ENCODE results near the gene HBD.

Gene HBD

DNA sequence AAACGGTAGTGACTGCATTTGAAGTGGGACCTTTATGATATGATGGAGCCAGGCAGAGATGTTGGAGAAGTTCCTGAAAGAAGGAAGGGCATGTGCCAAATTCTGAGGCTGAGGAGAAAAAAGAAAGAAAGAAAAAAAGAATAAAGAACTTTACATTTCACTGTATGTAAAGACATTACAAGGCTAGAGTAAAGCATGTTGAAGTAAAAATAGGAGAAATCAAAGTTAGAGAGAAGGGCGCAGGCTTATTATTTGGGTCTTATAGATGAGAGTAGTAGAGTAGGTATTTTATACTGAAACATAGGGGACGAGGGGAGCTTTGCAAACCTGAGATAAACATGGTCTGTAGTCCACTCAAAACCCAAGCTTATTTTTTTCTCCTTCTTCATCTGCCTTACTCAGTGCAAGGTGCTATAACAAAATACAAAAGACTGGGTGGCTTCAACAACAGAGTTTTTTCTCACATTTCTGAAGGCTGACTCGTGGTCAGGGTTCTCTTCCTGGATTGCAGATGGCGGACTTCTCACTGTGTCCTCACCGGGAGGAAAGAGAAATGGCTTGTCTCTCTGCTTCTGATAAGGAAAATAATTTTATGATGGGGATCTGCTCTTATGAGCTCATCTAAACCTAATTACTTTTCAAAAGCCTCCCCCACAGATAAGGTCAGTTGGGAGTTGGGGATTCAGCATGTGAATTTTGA lies 12.6 kb upstream of the HBD start:
- Histone ChIP-seq H3K4me2 (ENCODE audit: low read depth, low read length) (no peak overlapping the region), H4K20me1 (ENCODE audit: insufficient read depth, low read length) (no peaks in the 10 kb centered on the region), H3K9ac (ENCODE audit: low read length) (no peak overlapping the region), H3K4me1 (ENCODE audit: low read length) (peaks cover 14% of the 10 kb centered on the region), H3F3A (ENCODE audit: insufficient read depth, low read length) (no peaks in the 10 kb centered on the region), H3K9me2 (replicated peaks; ENCODE audit: insufficient read depth, low read length) (no peaks in the 10 kb centered on the region), H3K27ac (ENCODE audit: low read length) (no peak overlapping the region), H3K79me2 (ENCODE audit: low read length) (no peaks in the 10 kb centered on the region), H2AFZ (ENCODE audit: low read length) (no peak overlapping the region), H3K9me3 (replicated peaks; ENCODE audit: insufficient read depth, low read length) (no peaks in the 10 kb centered on the region), H3K4me3 (ENCODE audit: low read length) (no peak overlapping the region), H3K36me3 (replicated peaks; ENCODE audit: insufficient read depth, low read length) (no peaks in the 10 kb centered on the region), H3K27me3 (replicated peaks; ENCODE audit: insufficient read depth, low read length) (no peaks in the 10 kb centered on the region)
- TF ChIP-seq, protein P1, sequence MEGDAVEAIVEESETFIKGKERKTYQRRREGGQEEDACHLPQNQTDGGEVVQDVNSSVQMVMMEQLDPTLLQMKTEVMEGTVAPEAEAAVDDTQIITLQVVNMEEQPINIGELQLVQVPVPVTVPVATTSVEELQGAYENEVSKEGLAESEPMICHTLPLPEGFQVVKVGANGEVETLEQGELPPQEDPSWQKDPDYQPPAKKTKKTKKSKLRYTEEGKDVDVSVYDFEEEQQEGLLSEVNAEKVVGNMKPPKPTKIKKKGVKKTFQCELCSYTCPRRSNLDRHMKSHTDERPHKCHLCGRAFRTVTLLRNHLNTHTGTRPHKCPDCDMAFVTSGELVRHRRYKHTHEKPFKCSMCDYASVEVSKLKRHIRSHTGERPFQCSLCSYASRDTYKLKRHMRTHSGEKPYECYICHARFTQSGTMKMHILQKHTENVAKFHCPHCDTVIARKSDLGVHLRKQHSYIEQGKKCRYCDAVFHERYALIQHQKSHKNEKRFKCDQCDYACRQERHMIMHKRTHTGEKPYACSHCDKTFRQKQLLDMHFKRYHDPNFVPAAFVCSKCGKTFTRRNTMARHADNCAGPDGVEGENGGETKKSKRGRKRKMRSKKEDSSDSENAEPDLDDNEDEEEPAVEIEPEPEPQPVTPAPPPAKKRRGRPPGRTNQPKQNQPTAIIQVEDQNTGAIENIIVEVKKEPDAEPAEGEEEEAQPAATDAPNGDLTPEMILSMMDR (IDR thresholded peaks at IDR 0.05; ENCODE audit: low read length), result no peak
- TF ChIP-seq EZH2phosphoT487 (IDR thresholded peaks at IDR 0.05; ENCODE audit: low read length) (no peak), EZH2 (optimal IDR thresholded peaks at IDR 0.05; ENCODE audit: low read depth, low read length) (no peak)
- no peak for DNase-seq

DNA sequence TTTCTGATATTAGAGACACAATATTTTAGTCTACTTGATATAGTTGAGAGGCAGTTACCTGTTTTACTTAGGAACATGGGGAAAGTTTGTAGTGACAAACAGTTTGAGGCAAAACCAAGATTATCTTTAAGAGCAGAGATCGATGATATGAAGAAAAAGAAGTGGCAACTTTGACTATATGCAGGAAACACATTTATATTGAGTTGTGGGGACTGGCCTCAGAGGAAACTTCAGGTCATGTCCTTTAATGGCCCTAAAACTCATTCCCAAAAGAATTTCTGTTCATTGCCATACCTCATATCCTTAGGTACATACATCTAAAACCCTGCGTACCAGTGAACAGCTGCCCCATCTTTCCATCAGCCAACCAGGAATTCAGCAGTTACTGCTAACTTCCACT lies 10.9 kb upstream of the HBD start:
- Histone ChIP-seq H3K27me3 (replicated peaks; ENCODE audit: insufficient read depth, low read length) (no peaks in the 10 kb centered on the region), H3K4me2 (ENCODE audit: low read depth, low read length) (no peak overlapping the region), H3K79me2 (ENCODE audit: low read length) (no peaks in the 10 kb centered on the region), H3K36me3 (replicated peaks; ENCODE audit: insufficient read depth, low read length) (no peaks in the 10 kb centered on the region), H3K9ac (ENCODE audit: low read length) (no peak overlapping the region), H4K20me1 (ENCODE audit: insufficient read depth, low read length) (no peaks in the 10 kb centered on the region), H3F3A (ENCODE audit: insufficient read depth, low read length) (no peaks in the 10 kb centered on the region), H3K4me3 (ENCODE audit: low read length) (no peak overlapping the region), H2AFZ (ENCODE audit: low read length) (no peak overlapping the region), H3K27ac (ENCODE audit: low read length) (no peak overlapping the region), H3K9me2 (replicated peaks; ENCODE audit: insufficient read depth, low read length) (no peaks in the 10 kb centered on the region), H3K4me1 (ENCODE audit: low read length) (peaks cover 24% of the 10 kb centered on the region), H3K9me3 (replicated peaks; ENCODE audit: insufficient read depth, low read length) (no peaks in the 10 kb centered on the region)
- TF ChIP-seq, protein P1 (IDR thresholded peaks at IDR 0.05; ENCODE audit: low read length), result no peak
- no peak for TF ChIP-seq EZH2 (optimal IDR thresholded peaks at IDR 0.05; ENCODE audit: low read depth, low read length)
- TF ChIP-seq EZH2phosphoT487 (IDR thresholded peaks at IDR 0.05; ENCODE audit: low read length), result no peak
- no peak for DNase-seq

DNA sequence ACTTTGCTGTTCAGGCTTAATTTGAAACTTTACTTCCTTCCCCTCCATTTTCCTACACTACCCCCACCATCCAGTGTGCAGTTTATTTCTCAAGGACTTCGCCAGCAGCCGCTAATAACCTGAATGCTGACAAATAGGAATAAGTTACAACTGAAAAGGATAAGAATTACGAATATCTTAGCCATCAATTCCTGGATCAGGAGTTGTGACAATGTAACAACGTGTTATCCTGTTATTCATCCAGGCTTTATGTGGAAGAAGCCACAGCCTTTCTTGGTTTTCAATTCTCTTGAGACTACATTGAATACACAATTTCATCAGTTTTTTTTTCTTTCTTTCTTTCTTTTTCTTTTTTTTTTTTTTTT lies 9.5 kb upstream of the HBD start:
- DNase-seq, result no peak
- Histone ChIP-seq H3K4me3 (ENCODE audit: low read length) (no peak overlapping the region), H4K20me1 (ENCODE audit: insufficient read depth, low read length) (no peaks in the 10 kb centered on the region), H3K4me1 (ENCODE audit: low read length) (peaks cover 24% of the 10 kb centered on the region), H3K4me2 (ENCODE audit: low read depth, low read length) (no peak overlapping the region), H3K9me3 (replicated peaks; ENCODE audit: insufficient read depth, low read length) (no peaks in the 10 kb centered on the region), H3F3A (ENCODE audit: insufficient read depth, low read length) (no peaks in the 10 kb centered on the region), H3K79me2 (ENCODE audit: low read length) (no peaks in the 10 kb centered on the region), H3K27me3 (replicated peaks; ENCODE audit: insufficient read depth, low read length) (no peaks in the 10 kb centered on the region), H3K36me3 (replicated peaks; ENCODE audit: insufficient read depth, low read length) (no peaks in the 10 kb centered on the region), H2AFZ (ENCODE audit: low read length) (no peak overlapping the region), H3K9me2 (replicated peaks; ENCODE audit: insufficient read depth, low read length) (no peaks in the 10 kb centered on the region), H3K9ac (ENCODE audit: low read length) (no peak overlapping the region), H3K27ac (ENCODE audit: low read length) (no peak overlapping the region)
- TF ChIP-seq, protein P1 (IDR thresholded peaks at IDR 0.05; ENCODE audit: low read length), result no peak
- TF ChIP-seq EZH2 (optimal IDR thresholded peaks at IDR 0.05; ENCODE audit: low read depth, low read length), result no peak
- TF ChIP-seq EZH2phosphoT487 (IDR thresholded peaks at IDR 0.05; ENCODE audit: low read length), result no peak
